GM12891 (cell line): ENCODE measurements around the gene TLNRD1.

Source experiments
- PAX5 ChIP-seq: IDR thresholded peaks from 2 replicates; pipeline ENCODE4 v1.6.1; 2011; ENCODE audit warnings: low read length, moderate library complexity, mild to moderate bottlenecking; ENCODE audit not compliant: insufficient read depth, severe bottlenecking
- POLR2A ChIP-seq: IDR thresholded peaks from 2 replicates; pipeline ENCODE4 v1.6.1; 2011; ENCODE audit warnings: low read depth, low read length, control low read depth
- POLR2AphosphoS5 ChIP-seq: IDR thresholded peaks from 2 replicates; pipeline ENCODE4 v1.6.1; 2011; ENCODE audit warnings: low read depth, low read length, control low read depth
- SPI1 ChIP-seq: IDR thresholded peaks from 2 replicates; pipeline ENCODE4 v1.6.1; 2011; ENCODE audit warnings: low read depth, low read length, control low read depth
- TAF1 ChIP-seq: IDR thresholded peaks from 2 replicates; pipeline ENCODE4 v1.6.1; 2011; ENCODE audit warnings: low read depth, low read length, control low read depth

DNA sequence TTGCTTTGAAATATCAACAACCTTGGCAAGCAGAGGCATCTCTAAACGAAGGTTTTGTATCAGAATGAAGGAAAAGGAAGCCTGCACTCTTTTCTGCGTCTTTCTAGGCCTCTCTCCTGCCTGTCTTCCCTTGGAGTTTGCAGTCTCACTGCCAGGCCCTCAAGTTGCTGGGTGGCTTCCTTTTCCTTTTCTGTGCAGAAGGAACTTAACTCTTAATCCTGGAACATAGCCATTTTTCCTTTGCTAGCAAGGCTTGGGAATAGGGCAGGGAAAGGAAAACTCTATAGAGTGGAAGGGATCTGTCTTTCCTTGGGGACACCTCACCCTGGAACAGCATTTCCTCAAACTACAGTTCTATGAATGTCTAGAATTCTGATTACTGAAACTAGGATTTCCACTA, 32.8 kb downstream of the TLNRD1 start:
- TF ChIP-seq POLR2A (no peak), SPI1 (no peak), POLR2AphosphoS5 (no peak), TAF1 (no peak), PAX5 (no peak)
